SK-N-SH treated with all-trans-retinoic acid at 6 μM for 48 hours (cell line): ENCODE data around the gene PLAAT1.

ENCODE experiments used
- ATAC-seq: fragments of 200-7000 bp; cut with Tn5 transposase; 3 replicates; pipeline ENCODE4 v1.9.1; 2020; ENCODE audit warnings: mild to moderate bottlenecking, moderate library complexity
- ARNTL ChIP-seq: fragments of 450-650 bp; formaldehyde crosslinking; IDR thresholded peaks from 2 replicates; pipeline ENCODE4 v1.5.0; 2020; ENCODE audit warnings: low read depth, mild to moderate bottlenecking, moderate library complexity, borderline replicate concordance
- BACH2 ChIP-seq: fragments of 250-450 bp; sonication (Bioruptor Pico); IDR thresholded peaks from 2 replicates; pipeline ENCODE4 v1.9.0; 2021; ENCODE audit warnings: mild to moderate bottlenecking, borderline replicate concordance
- CSDC2 ChIP-seq: fragments of 250-450 bp; sonication (Bioruptor Pico); IDR thresholded peaks from 2 replicates; pipeline ENCODE4 v1.5.0; 2020; ENCODE audit warnings: mild to moderate bottlenecking, moderate library complexity
- ESRRG ChIP-seq: fragments of 250-450 bp; sonication (Bioruptor Pico); IDR thresholded peaks from 2 replicates; pipeline ENCODE4 v1.6.1; 2021; ENCODE audit warnings: mild to moderate bottlenecking
- GLIS3 ChIP-seq: fragments of 250-450 bp; sonication (Bioruptor Pico); IDR thresholded peaks from 2 replicates; pipeline ENCODE4 v1.5.0; 2020; ENCODE audit warnings: mild to moderate bottlenecking, moderate library complexity
- ISL1 ChIP-seq: fragments of 250-450 bp; sonication (Bioruptor Pico); IDR thresholded peaks from 2 replicates; pipeline ENCODE4 v2.1.2; 2022; ENCODE audit warnings: mild to moderate bottlenecking, moderate library complexity
- OSR1 ChIP-seq: fragments of 250-450 bp; sonication (Bioruptor Pico); IDR thresholded peaks from 2 replicates; pipeline ENCODE4 v1.8.0; 2022; ENCODE audit warnings: moderate library complexity, mild to moderate bottlenecking, inconsistent platforms
- PPARA ChIP-seq: fragments of 250-450 bp; sonication (Bioruptor Pico); IDR thresholded peaks from 2 replicates; pipeline ENCODE4 v1.5.0; 2020; ENCODE audit warnings: mild to moderate bottlenecking, borderline replicate concordance
- RARB ChIP-seq: fragments of 250-450 bp; sonication (Bioruptor Pico); IDR thresholded peaks from 2 replicates; pipeline ENCODE4 v1.8.0; 2021; ENCODE audit warnings: mild to moderate bottlenecking, moderate library complexity
- TCF4 ChIP-seq: fragments of 250-450 bp; sonication (Bioruptor Pico); IDR thresholded peaks from 2 replicates; pipeline ENCODE4 v1.8.0; 2021; ENCODE audit warnings: mild to moderate bottlenecking, moderate library complexity, borderline replicate concordance
- TOX ChIP-seq: fragments of 250-450 bp; sonication (Bioruptor Pico); IDR thresholded peaks from 2 replicates; pipeline ENCODE4 v1.8.0; 2021; ENCODE audit warnings: mild to moderate bottlenecking, moderate library complexity, borderline replicate concordance
- ZC3H10 ChIP-seq: fragments of 250-450 bp; sonication (Bioruptor Pico); IDR thresholded peaks from 2 replicates; pipeline ENCODE4 v1.5.1; 2021; ENCODE audit warnings: mild to moderate bottlenecking, moderate library complexity
- ZFP3 ChIP-seq: fragments of 250-450 bp; sonication (Bioruptor Pico); IDR thresholded peaks from 2 replicates; pipeline ENCODE4 v1.5.0; 2020; ENCODE audit warnings: mild to moderate bottlenecking, moderate library complexity
- ZFP30 ChIP-seq: fragments of 450-650 bp; formaldehyde crosslinking; IDR thresholded peaks from 2 replicates; pipeline ENCODE4 v1.5.0; 2022; ENCODE audit warnings: mild to moderate bottlenecking, moderate library complexity
- ZNF565 ChIP-seq: fragments of 450-650 bp; formaldehyde crosslinking; conservative IDR thresholded peaks from 2 replicates; pipeline ENCODE4 v1.5.0; 2020; ENCODE audit warnings: low read depth, mild to moderate bottlenecking, moderate library complexity
- ZNF70 ChIP-seq: fragments of 450-650 bp; formaldehyde crosslinking; IDR thresholded peaks from 2 replicates; pipeline ENCODE4 v1.5.0; 2020; ENCODE audit warnings: mild to moderate bottlenecking, moderate library complexity
- ZNF8 ChIP-seq: fragments of 450-650 bp; formaldehyde crosslinking; IDR thresholded peaks from 2 replicates; pipeline ENCODE4 v1.5.0; 2020; ENCODE audit warnings: mild to moderate bottlenecking, moderate library complexity
- TF ChIP-seq, protein P1 (sequence below): fragments of 250-450 bp; sonication (Bioruptor Pico); IDR thresholded peaks from 2 replicates; pipeline ENCODE4 v1.5.0; 2020; ENCODE audit warnings: mild to moderate bottlenecking, moderate library complexity
- TF ChIP-seq, protein P2 (sequence below): fragments of 250-450 bp; sonication (Bioruptor Pico); IDR thresholded peaks from 2 replicates; pipeline ENCODE4 v1.8.0; 2021; ENCODE audit warnings: low read depth, mild to moderate bottlenecking, moderate library complexity, borderline replicate concordance
- TF ChIP-seq, protein P3 (sequence below): fragments of 250-450 bp; sonication (Bioruptor Pico); IDR thresholded peaks from 2 replicates; pipeline ENCODE4 v1.5.1; 2020; ENCODE audit warnings: low read depth, mild to moderate bottlenecking, moderate library complexity
- TF ChIP-seq, protein P4 (sequence below): fragments of 250-450 bp; sonication (Bioruptor Pico); IDR thresholded peaks from 2 replicates; pipeline ENCODE4 v1.8.0; 2020; ENCODE audit warnings: mild to moderate bottlenecking, moderate library complexity, borderline replicate concordance

PLAAT1 gene

DNA sequence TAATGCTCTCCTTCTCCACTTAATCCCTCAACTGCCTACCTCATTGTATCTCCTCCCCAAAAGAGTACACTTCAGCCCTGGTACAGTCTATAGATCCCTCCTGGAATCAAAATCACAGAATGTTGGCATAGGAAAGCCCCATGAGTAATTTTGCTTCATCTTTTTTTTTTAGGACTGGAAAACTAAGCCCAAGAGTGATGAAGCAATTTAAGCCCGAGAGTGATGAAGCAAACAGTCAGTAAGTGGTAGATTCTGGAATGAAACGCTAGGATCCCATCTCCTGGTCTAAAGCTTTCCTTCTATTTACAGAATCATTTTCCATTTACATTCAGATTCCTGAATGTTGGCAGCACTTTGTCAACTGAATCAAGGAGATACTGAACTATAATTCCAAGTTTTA, 29.8 kb upstream of the PLAAT1 start:
- TF ChIP-seq OSR1 (CRISPR knock-in tag) (no peak), ARNTL (no peak), ZNF8 (no peak), ZFP30 (no peak), ESRRG (no peak), TOX (CRISPR knock-in tag) (no peak), ZNF565 (no peak), BACH2 (CRISPR knock-in tag) (no peak), PPARA (CRISPR knock-in tag) (no peak), ZC3H10 (CRISPR knock-in tag) (no peak), ISL1 (no peak), TCF4 (CRISPR knock-in tag) (no peak), CSDC2 (no peak), GLIS3 (no peak), ZNF70 (CRISPR knock-in tag) (no peak)
- TF ChIP-seq, protein P1, sequence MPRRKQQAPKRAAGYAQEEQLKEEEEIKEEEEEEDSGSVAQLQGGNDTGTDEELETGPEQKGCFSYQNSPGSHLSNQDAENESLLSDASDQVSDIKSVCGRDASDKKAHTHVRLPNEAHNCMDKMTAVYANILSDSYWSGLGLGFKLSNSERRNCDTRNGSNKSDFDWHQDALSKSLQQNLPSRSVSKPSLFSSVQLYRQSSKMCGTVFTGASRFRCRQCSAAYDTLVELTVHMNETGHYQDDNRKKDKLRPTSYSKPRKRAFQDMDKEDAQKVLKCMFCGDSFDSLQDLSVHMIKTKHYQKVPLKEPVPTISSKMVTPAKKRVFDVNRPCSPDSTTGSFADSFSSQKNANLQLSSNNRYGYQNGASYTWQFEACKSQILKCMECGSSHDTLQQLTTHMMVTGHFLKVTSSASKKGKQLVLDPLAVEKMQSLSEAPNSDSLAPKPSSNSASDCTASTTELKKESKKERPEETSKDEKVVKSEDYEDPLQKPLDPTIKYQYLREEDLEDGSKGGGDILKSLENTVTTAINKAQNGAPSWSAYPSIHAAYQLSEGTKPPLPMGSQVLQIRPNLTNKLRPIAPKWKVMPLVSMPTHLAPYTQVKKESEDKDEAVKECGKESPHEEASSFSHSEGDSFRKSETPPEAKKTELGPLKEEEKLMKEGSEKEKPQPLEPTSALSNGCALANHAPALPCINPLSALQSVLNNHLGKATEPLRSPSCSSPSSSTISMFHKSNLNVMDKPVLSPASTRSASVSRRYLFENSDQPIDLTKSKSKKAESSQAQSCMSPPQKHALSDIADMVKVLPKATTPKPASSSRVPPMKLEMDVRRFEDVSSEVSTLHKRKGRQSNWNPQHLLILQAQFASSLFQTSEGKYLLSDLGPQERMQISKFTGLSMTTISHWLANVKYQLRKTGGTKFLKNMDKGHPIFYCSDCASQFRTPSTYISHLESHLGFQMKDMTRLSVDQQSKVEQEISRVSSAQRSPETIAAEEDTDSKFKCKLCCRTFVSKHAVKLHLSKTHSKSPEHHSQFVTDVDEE (CRISPR knock-in tag), result no peak
- TF ChIP-seq, protein P2, sequence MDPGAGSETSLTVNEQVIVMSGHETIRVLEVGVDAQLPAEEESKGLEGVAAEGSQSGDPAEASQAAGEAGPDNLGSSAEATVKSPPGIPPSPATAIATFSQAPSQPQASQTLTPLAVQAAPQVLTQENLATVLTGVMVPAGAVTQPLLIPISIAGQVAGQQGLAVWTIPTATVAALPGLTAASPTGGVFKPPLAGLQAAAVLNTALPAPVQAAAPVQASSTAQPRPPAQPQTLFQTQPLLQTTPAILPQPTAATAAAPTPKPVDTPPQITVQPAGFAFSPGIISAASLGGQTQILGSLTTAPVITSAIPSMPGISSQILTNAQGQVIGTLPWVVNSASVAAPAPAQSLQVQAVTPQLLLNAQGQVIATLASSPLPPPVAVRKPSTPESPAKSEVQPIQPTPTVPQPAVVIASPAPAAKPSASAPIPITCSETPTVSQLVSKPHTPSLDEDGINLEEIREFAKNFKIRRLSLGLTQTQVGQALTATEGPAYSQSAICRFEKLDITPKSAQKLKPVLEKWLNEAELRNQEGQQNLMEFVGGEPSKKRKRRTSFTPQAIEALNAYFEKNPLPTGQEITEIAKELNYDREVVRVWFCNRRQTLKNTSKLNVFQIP (CRISPR knock-in tag), result no peak
- TF ChIP-seq, protein P3, sequence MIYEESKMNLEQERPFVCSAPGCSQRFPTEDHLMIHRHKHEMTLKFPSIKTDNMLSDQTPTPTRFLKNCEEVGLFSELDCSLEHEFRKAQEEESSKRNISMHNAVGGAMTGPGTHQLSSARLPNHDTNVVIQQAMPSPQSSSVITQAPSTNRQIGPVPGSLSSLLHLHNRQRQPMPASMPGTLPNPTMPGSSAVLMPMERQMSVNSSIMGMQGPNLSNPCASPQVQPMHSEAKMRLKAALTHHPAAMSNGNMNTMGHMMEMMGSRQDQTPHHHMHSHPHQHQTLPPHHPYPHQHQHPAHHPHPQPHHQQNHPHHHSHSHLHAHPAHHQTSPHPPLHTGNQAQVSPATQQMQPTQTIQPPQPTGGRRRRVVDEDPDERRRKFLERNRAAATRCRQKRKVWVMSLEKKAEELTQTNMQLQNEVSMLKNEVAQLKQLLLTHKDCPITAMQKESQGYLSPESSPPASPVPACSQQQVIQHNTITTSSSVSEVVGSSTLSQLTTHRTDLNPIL (CRISPR knock-in tag), result no peak
- TF ChIP-seq, protein P4, sequence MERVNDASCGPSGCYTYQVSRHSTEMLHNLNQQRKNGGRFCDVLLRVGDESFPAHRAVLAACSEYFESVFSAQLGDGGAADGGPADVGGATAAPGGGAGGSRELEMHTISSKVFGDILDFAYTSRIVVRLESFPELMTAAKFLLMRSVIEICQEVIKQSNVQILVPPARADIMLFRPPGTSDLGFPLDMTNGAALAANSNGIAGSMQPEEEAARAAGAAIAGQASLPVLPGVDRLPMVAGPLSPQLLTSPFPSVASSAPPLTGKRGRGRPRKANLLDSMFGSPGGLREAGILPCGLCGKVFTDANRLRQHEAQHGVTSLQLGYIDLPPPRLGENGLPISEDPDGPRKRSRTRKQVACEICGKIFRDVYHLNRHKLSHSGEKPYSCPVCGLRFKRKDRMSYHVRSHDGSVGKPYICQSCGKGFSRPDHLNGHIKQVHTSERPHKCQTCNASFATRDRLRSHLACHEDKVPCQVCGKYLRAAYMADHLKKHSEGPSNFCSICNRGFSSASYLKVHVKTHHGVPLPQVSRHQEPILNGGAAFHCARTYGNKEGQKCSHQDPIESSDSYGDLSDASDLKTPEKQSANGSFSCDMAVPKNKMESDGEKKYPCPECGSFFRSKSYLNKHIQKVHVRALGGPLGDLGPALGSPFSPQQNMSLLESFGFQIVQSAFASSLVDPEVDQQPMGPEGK, result no peak
- TF ChIP-seq, all 23 proteins: peak for 0
- no peak for ATAC-seq

DNA sequence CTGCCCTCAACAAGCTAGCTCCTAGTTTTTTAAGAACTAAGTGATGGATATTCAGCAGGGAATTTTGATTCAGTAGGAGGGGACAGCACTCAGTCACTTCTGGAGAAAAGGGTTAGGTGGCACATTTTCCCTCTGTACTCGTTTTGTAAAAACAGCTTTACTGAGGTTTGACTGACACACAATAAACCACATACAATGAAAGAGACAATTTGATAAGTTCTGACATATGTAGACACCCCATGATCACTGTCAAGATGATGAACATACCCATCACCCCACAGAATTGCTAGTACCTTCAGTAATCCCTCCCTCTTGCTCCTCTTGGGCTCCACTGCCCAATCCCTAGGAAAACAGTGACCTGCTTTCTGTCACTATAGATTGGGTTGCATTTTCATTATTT, 29.0 kb upstream of the PLAAT1 start:
- no peak for TF ChIP-seq ZNF8
- no peak for TF ChIP-seq BACH2 (CRISPR knock-in tag)
- no peak for TF ChIP-seq ZFP3 (CRISPR knock-in tag)
- TF ChIP-seq, protein P4, result no peak
- TF ChIP-seq ARNTL, result no peak
- TF ChIP-seq, protein P3 (CRISPR knock-in tag), result no peak
- TF ChIP-seq TOX (CRISPR knock-in tag), result no peak
- TF ChIP-seq CSDC2, result no peak
- TF ChIP-seq PPARA (CRISPR knock-in tag), result no peak
- TF ChIP-seq ISL1, result no peak
- TF ChIP-seq ZC3H10 (CRISPR knock-in tag), result no peak
- no peak for TF ChIP-seq ZNF70 (CRISPR knock-in tag)
- TF ChIP-seq, protein P2 (CRISPR knock-in tag), result no peak
- TF ChIP-seq RARB (CRISPR knock-in tag), result no peak

More for the DNA sequence above, 29.0 kb upstream of the PLAAT1 start:
- no peak for ATAC-seq
